ENCODE results near the gene BPGM. TPM values are rescaled to one million over a fixed set of nuclear protein-coding genes. Genes with fewer than 3 reads are reported as not detected.
A peak's percentile ranks its signal among the peaks of the same experiment; 100 is the strongest.

The BPGM gene
- total RNA-seq: 14.8 TPM
- polyA plus RNA-seq: 10 to 100 TPM; 21.4 to 30.2 (median 27.0) TPM

- H3K9me3 ChIP-seq (ENCODE audit: control insufficient read depth in 2 of 2, low read length in 2 of 2): no peaks in the 10 kb centered on the region
- H3K36me3 ChIP-seq (ENCODE audit: control insufficient read depth, insufficient read depth, low read length): no peaks in the 10 kb centered on the region
- H3K27me3 ChIP-seq (ENCODE audit: control insufficient read depth, insufficient read depth, low read length): no peaks in the 10 kb centered on the region
- Mint-ChIP-seq H3K9me3 (peaks cover 0 to 2% (median 0%) of the 10 kb centered on the region in 7 donors), H3K27me3 (no peaks in the 10 kb centered on the region), H3K27ac (peak within 1 kb of the TSS in 1 of 3 donors; percentile 88), H3K36me3 (peaks cover 9% of the 10 kb centered on the region), H3K4me1 (peaks cover 3 to 31% (median 20%) of the 10 kb centered on the region in 4 donors), H3K4me3 (no peak within 1 kb of the TSS)
- H3K27ac ChIP-seq (ENCODE audit: insufficient read depth, low read length, poor library complexity, severe bottlenecking): peak within 1 kb of the TSS; percentile 90
- DNase-seq (peak; percentile 96 to 100 (median 99)), ATAC-seq (ENCODE audit: low read depth in 2 of 2) (peak; percentile 96 to 99)
- peak within 1 kb of the TSS; percentile 98 for H3K4me3 ChIP-seq (ENCODE audit: low read depth, low read length)
- peaks cover 29% of the 10 kb centered on the region for H3K4me1 ChIP-seq (ENCODE audit: control insufficient read depth, insufficient read depth, low read length, poor library complexity, severe bottlenecking)
Observed at GRCh38 chr7:134646425-134647305, at the start of gene BPGM. Gene BPGM, plus strand, starts transcription at chr7:134646853. Its CDS starts 14,655 bp downstream, at chr7:134661508.

- no peak overlapping the region for H3K4me3 Mint-ChIP-seq
- Histone ChIP-seq H3K9me3 (ENCODE audit: control insufficient read depth in 2 of 2, low read length in 2 of 2) (no peaks in the 10 kb centered on the region), H3K27ac (ENCODE audit: insufficient read depth, low read length, poor library complexity, severe bottlenecking) (no peak overlapping the region), H3K27me3 (ENCODE audit: control insufficient read depth, insufficient read depth, low read length) (no peaks in the 10 kb centered on the region), H3K4me1 (ENCODE audit: control insufficient read depth, insufficient read depth, low read length, poor library complexity, severe bottlenecking) (no peaks in the 10 kb centered on the region), H3K4me3 (ENCODE audit: low read depth, low read length) (no peak overlapping the region), H3K36me3 (ENCODE audit: control insufficient read depth, insufficient read depth, low read length) (no peaks in the 10 kb centered on the region)
- no peaks in the 10 kb centered on the region for H3K36me3 Mint-ChIP-seq
- peaks cover 20% of the 10 kb centered on the region for H3K27me3 Mint-ChIP-seq
- no peak for ATAC-seq (ENCODE audit: low read depth in 2 of 2)
- no peaks in the 10 kb centered on the region for H3K4me1 Mint-ChIP-seq
- no peak overlapping the region for H3K27ac Mint-ChIP-seq
- peaks cover 0 to 5% (median 0%) of the 10 kb centered on the region in 7 donors for H3K9me3 Mint-ChIP-seq
- DNase-seq: no peak
Observed at GRCh38 chr7:134599371-134599770, 47.3 kb upstream of the BPGM start.

GRCh38 chr7:134601459-134601858 is 45.2 kb upstream of the BPGM start:
- H3K9me3 Mint-ChIP-seq: peaks cover 0 to 5% (median 0%) of the 10 kb centered on the region in 7 donors
- no peak overlapping the region for H3K4me3 Mint-ChIP-seq
- Histone ChIP-seq H3K36me3 (ENCODE audit: control insufficient read depth, insufficient read depth, low read length) (no peaks in the 10 kb centered on the region), H3K27me3 (ENCODE audit: control insufficient read depth, insufficient read depth, low read length) (peaks cover under 1% of the 10 kb centered on the region), H3K27ac (ENCODE audit: insufficient read depth, low read length, poor library complexity, severe bottlenecking) (no peak overlapping the region), H3K9me3 (ENCODE audit: control insufficient read depth in 2 of 2, low read length in 2 of 2) (no peaks in the 10 kb centered on the region), H3K4me3 (ENCODE audit: low read depth, low read length) (no peak overlapping the region), H3K4me1 (ENCODE audit: control insufficient read depth, insufficient read depth, low read length, poor library complexity, severe bottlenecking) (no peaks in the 10 kb centered on the region)
- H3K27me3 Mint-ChIP-seq: peaks cover 28% of the 10 kb centered on the region
- H3K4me1 Mint-ChIP-seq: peaks cover 0 to 3% (median under 1%) of the 10 kb centered on the region in 4 donors
- DNase-seq (no peak), ATAC-seq (ENCODE audit: low read depth in 2 of 2) (no peak)
- no peaks in the 10 kb centered on the region for H3K36me3 Mint-ChIP-seq
- H3K27ac Mint-ChIP-seq: no peak overlapping the region

- Histone ChIP-seq H3K27me3 (ENCODE audit: control insufficient read depth, insufficient read depth, low read length) (peaks cover 5% of the 10 kb centered on the region), H3K36me3 (ENCODE audit: control insufficient read depth, insufficient read depth, low read length) (no peaks in the 10 kb centered on the region), H3K27ac (ENCODE audit: insufficient read depth, low read length, poor library complexity, severe bottlenecking) (no peak overlapping the region), H3K4me3 (ENCODE audit: low read depth, low read length) (no peak overlapping the region), H3K9me3 (ENCODE audit: control insufficient read depth in 2 of 2, low read length in 2 of 2) (no peaks in the 10 kb centered on the region), H3K4me1 (ENCODE audit: control insufficient read depth, insufficient read depth, low read length, poor library complexity, severe bottlenecking) (no peaks in the 10 kb centered on the region)
- H3K9me3 Mint-ChIP-seq: peaks cover 0 to 5% (median 0%) of the 10 kb centered on the region in 7 donors
- peaks cover 0 to 6% (median 2%) of the 10 kb centered on the region in 4 donors for H3K4me1 Mint-ChIP-seq
- ATAC-seq (ENCODE audit: low read depth in 2 of 2) (no peak), DNase-seq (no peak)
- H3K27me3 Mint-ChIP-seq: peaks cover 37% of the 10 kb centered on the region
- no peaks in the 10 kb centered on the region for H3K36me3 Mint-ChIP-seq
- H3K4me3 Mint-ChIP-seq: no peak overlapping the region
- H3K27ac Mint-ChIP-seq: no peak overlapping the region
Observed at GRCh38 chr7:134602881-134603451, 43.7 kb upstream of the BPGM start.

- no peaks in the 10 kb centered on the region for H3K4me1 ChIP-seq (ENCODE audit: control insufficient read depth, insufficient read depth, low read length, poor library complexity, severe bottlenecking)
- Mint-ChIP-seq H3K36me3 (no peaks in the 10 kb centered on the region), H3K9me3 (no peaks in the 10 kb centered on the region), H3K4me3 (peak overlapping the region in 1 of 4 donors; percentile 63), H3K27me3 (peaks cover 33% of the 10 kb centered on the region), H3K4me1 (peaks cover 0 to 6% (median 2%) of the 10 kb centered on the region in 4 donors), H3K27ac (peak overlapping the region in 2 of 3 donors; percentile 0 to 29)
- DNase-seq: peak; percentile 44 to 70 (median 52)
- ATAC-seq (ENCODE audit: low read depth in 2 of 2): peak; percentile 75 to 81
- peak overlapping the region; percentile 54 for H3K4me3 ChIP-seq (ENCODE audit: low read depth, low read length)
- no peaks in the 10 kb centered on the region for H3K9me3 ChIP-seq (ENCODE audit: control insufficient read depth in 2 of 2, low read length in 2 of 2)
- H3K27me3 ChIP-seq (ENCODE audit: control insufficient read depth, insufficient read depth, low read length): peaks cover 7% of the 10 kb centered on the region
- H3K36me3 ChIP-seq (ENCODE audit: control insufficient read depth, insufficient read depth, low read length): no peaks in the 10 kb centered on the region
- H3K27ac ChIP-seq (ENCODE audit: insufficient read depth, low read length, poor library complexity, severe bottlenecking): no peak overlapping the region
Observed at GRCh38 chr7:134605978-134606923, 40.4 kb upstream of the BPGM start.

GRCh38 chr7:134611611-134612151 is 35.0 kb upstream of the BPGM start:
- no peak overlapping the region for H3K27ac Mint-ChIP-seq
- ATAC-seq (ENCODE audit: low read depth in 2 of 2) (no peak), DNase-seq (no peak)
- H3K36me3 Mint-ChIP-seq: no peaks in the 10 kb centered on the region
- Histone ChIP-seq H3K36me3 (ENCODE audit: control insufficient read depth, insufficient read depth, low read length) (no peaks in the 10 kb centered on the region), H3K27me3 (ENCODE audit: control insufficient read depth, insufficient read depth, low read length) (peaks cover 9% of the 10 kb centered on the region), H3K4me1 (ENCODE audit: control insufficient read depth, insufficient read depth, low read length, poor library complexity, severe bottlenecking) (no peaks in the 10 kb centered on the region), H3K4me3 (ENCODE audit: low read depth, low read length) (no peak overlapping the region), H3K27ac (ENCODE audit: insufficient read depth, low read length, poor library complexity, severe bottlenecking) (no peak overlapping the region), H3K9me3 (ENCODE audit: control insufficient read depth in 2 of 2, low read length in 2 of 2) (no peaks in the 10 kb centered on the region)
- H3K9me3 Mint-ChIP-seq: peaks cover 0 to 5% (median 0%) of the 10 kb centered on the region in 7 donors
- peaks cover 20% of the 10 kb centered on the region for H3K27me3 Mint-ChIP-seq
- H3K4me3 Mint-ChIP-seq: no peak overlapping the region
- H3K4me1 Mint-ChIP-seq: peaks cover 0 to under 1% (median 0%) of the 10 kb centered on the region in 4 donors

- peak in 1 of 3 donors; percentile 23 for DNase-seq
- no peak for ATAC-seq (ENCODE audit: low read depth in 2 of 2)
- Mint-ChIP-seq H3K4me3 (no peak overlapping the region), H3K27ac (no peak overlapping the region), H3K4me1 (no peaks in the 10 kb centered on the region), H3K27me3 (peaks cover 24% of the 10 kb centered on the region), H3K9me3 (peaks cover 0 to 5% (median 0%) of the 10 kb centered on the region in 7 donors), H3K36me3 (no peaks in the 10 kb centered on the region)
- Histone ChIP-seq H3K9me3 (ENCODE audit: control insufficient read depth in 2 of 2, low read length in 2 of 2) (no peaks in the 10 kb centered on the region), H3K27ac (ENCODE audit: insufficient read depth, low read length, poor library complexity, severe bottlenecking) (no peak overlapping the region), H3K36me3 (ENCODE audit: control insufficient read depth, insufficient read depth, low read length) (no peaks in the 10 kb centered on the region), H3K4me3 (ENCODE audit: low read depth, low read length) (no peak overlapping the region), H3K27me3 (ENCODE audit: control insufficient read depth, insufficient read depth, low read length) (peaks cover 6% of the 10 kb centered on the region), H3K4me1 (ENCODE audit: control insufficient read depth, insufficient read depth, low read length, poor library complexity, severe bottlenecking) (no peaks in the 10 kb centered on the region)
Observed at GRCh38 chr7:134612197-134612596, 34.5 kb upstream of the BPGM start.

All from CD4-positive, CD25-positive, alpha-beta regulatory T cell (primary cell).